Gastrocnemius medialis (tissue), 4 donors: Measurements from ENCODE around the gene ABI3BP.

Source experiments
- CTCF ChIP-seq, 5 experiments: fragments of 450-650 bp in 3 of 5; fragments of 200-600 bp in 2 of 5; sonication (generic) in 2 of 5; IDR thresholded peaks in 4 of 5; conservative IDR thresholded peaks in 1 of 5; 1 replicate in 4 of 5; 2 replicates in 1 of 5; pipeline ENCODE4 v1.5.1; 2016 to 2019; ENCODE audit warnings: antibody characterized with exemption in 5 of 5, mild to moderate bottlenecking in 3 of 5, moderate library complexity in 3 of 5
- POLR2A ChIP-seq, 2 donors: fragments of 450-650 bp; IDR thresholded peaks; one replicate each; pipeline ENCODE4 v1.6.1; 2017; ENCODE audit warnings: antibody characterized with exemption in 2 of 2, mild to moderate bottlenecking in 2 of 2, moderate library complexity in 2 of 2

- no peak for TF ChIP-seq CTCF (IDR thresholded peaks at IDR 0.05 in 4 of 5, conservative IDR thresholded peaks at IDR 0.05 in 1 of 5)
- TF ChIP-seq POLR2A (IDR thresholded peaks at IDR 0.05), result no peak
These were observed 60.7 kb downstream of the ABI3BP start for GRCh38 chr3:100932491-100932890.
